CD14-positive monocyte (primary cell): ENCODE measurements around the gene CC2D2A. TPM values are rescaled to one million over a fixed set of nuclear protein-coding genes. Genes with fewer than 3 reads are reported as not detected.

Source experiments
- DNase-seq, 3 donors: peaks; one replicate each; pipeline ENCODE4 v3.0.0-alpha.2; 2011 to 2022
- H2AFZ ChIP-seq: 2 replicates; pipeline ENCODE4 v1.6.0; 2012; ENCODE audit warnings: mild to moderate bottlenecking, low read depth, low read length, inconsistent platforms; ENCODE audit not compliant: insufficient read depth, poor library complexity, severe bottlenecking
- H3K27ac ChIP-seq, 2 donors: 1 replicate in 1 of 2; 2 replicates in 1 of 2; pipeline ENCODE4 v1.5.1; 2012 to 2013; ENCODE audit warnings: low read length in 2 of 2, control low read depth in 1 of 2, inconsistent platforms in 1 of 2, low read depth in 1 of 2, mild to moderate bottlenecking in 1 of 2
- H3K27me3 ChIP-seq, 2 donors: one replicate each; pipeline versions ENCODE4 v1.6.0 to v1.6.1; 2011 to 2013; ENCODE audit warnings: low read length in 2 of 2; ENCODE audit not compliant: control insufficient read depth in 2 of 2, insufficient read depth in 2 of 2
- H3K36me3 ChIP-seq, 2 donors: replicated peaks in 1 of 2; 1 replicate in 1 of 2; 2 replicates in 1 of 2; pipeline versions ENCODE4 v1.5.1 to v1.6.1; 2012 to 2013; ENCODE audit warnings: low read length in 2 of 2, control low read depth in 1 of 2, inconsistent platforms in 1 of 2, mild to moderate bottlenecking in 1 of 2; ENCODE audit not compliant: insufficient read depth in 2 of 2, control insufficient read depth in 1 of 2
- H3K4me1 ChIP-seq, 2 donors: 1 replicate in 1 of 2; 2 replicates in 1 of 2; pipeline versions ENCODE4 v1.5.1 to v1.6.1; 2012 to 2013; ENCODE audit warnings: low read length in 2 of 2, control low read depth in 1 of 2, inconsistent platforms in 1 of 2, mild to moderate bottlenecking in 1 of 2, moderate library complexity in 1 of 2; ENCODE audit not compliant: insufficient read depth in 2 of 2, control insufficient read depth in 1 of 2
- H3K4me2 ChIP-seq: replicated peaks from 2 replicates; pipeline ENCODE3; 2012; ENCODE audit warnings: low read length, moderate library complexity, mild to moderate bottlenecking; ENCODE audit not compliant: poor library complexity, severe bottlenecking; ENCODE audit errors: extremely low read depth
- H3K4me3 ChIP-seq, 3 experiments: fragments of 200-600 bp in 1 of 3; sonication (generic) in 1 of 3; replicated peaks in 1 of 3; 1 replicate in 2 of 3; 2 replicates in 1 of 3; pipeline ENCODE4 v1.5.1; 2011 to 2013; ENCODE audit warnings: low read length in 3 of 3, mild to moderate bottlenecking in 3 of 3, control low read depth in 2 of 3, low read depth in 2 of 3, inconsistent platforms in 1 of 3, moderate library complexity in 1 of 3
- H3K79me2 ChIP-seq: 2 replicates; pipeline ENCODE4 v1.6.0; 2012; ENCODE audit warnings: mild to moderate bottlenecking, control low read depth, inconsistent platforms, low read length, moderate library complexity; ENCODE audit not compliant: insufficient read depth
- H3K9ac ChIP-seq: 2 replicates; pipeline ENCODE4 v1.6.0; 2017; ENCODE audit warnings: low read length, mild to moderate bottlenecking; ENCODE audit not compliant: insufficient read depth, poor library complexity, severe bottlenecking
- H3K9me3 ChIP-seq, 2 donors: replicated peaks in 1 of 2; 1 replicate in 1 of 2; 2 replicates in 1 of 2; pipeline versions ENCODE4 v1.5.1 to v1.6.1; 2012 to 2013; ENCODE audit warnings: low read length in 2 of 2, control low read depth in 1 of 2; ENCODE audit not compliant: control insufficient read depth in 1 of 2, insufficient read depth in 1 of 2
- H4K20me1 ChIP-seq: 2 replicates; pipeline ENCODE4 v1.6.0; 2012; ENCODE audit warnings: mild to moderate bottlenecking, low read length, control low read depth, moderate library complexity; ENCODE audit not compliant: insufficient read depth
- H3K27ac Mint-ChIP-seq, 7 donors: one replicate each; pipeline ENCODE4 v1.8.0; 2020; ENCODE audit warnings: mild to moderate bottlenecking in 7 of 7, mixed read lengths in 7 of 7, moderate library complexity in 6 of 7, inconsistent platforms in 2 of 7
- H3K27me3 Mint-ChIP-seq, 3 donors: one replicate each; pipeline ENCODE4 v1.8.0; 2021 to 2022; ENCODE audit warnings: low read depth in 3 of 3, mild to moderate bottlenecking in 3 of 3, mixed read lengths in 3 of 3, moderate library complexity in 3 of 3, inconsistent platforms in 1 of 3
- H3K36me3 Mint-ChIP-seq, 2 donors: one replicate each; pipeline ENCODE4 v1.8.0; 2020; ENCODE audit warnings: mixed read lengths in 2 of 2, inconsistent platforms in 1 of 2, mild to moderate bottlenecking in 1 of 2
- H3K4me1 Mint-ChIP-seq: one replicate; pipeline ENCODE4 v1.8.0; 2020; ENCODE audit warnings: mild to moderate bottlenecking, mixed read lengths
- H3K4me3 Mint-ChIP-seq, 2 donors: one replicate each; pipeline ENCODE4 v1.8.0; 2020; ENCODE audit warnings: mild to moderate bottlenecking in 2 of 2, mixed read lengths in 2 of 2, moderate library complexity in 1 of 2
- H3K9me3 Mint-ChIP-seq, 7 donors: one replicate each; pipeline ENCODE4 v1.8.0; 2020 to 2022; ENCODE audit warnings: mixed read lengths in 7 of 7, mild to moderate bottlenecking in 6 of 7, moderate library complexity in 6 of 7, inconsistent platforms in 2 of 7
- WGBS: methylation state at CpG from one replicate; pipeline ENCODE4 v1.1.5; 2013; ENCODE audit warnings: missing lambda C conversion rate; ENCODE audit not compliant: insufficient coverage; 5-methylcytosine and 5-hydroxymethylcytosine counted together
- intact Hi-C, 2 donors: fragments of 100-400 bp; cut with micrococcal nuclease; formaldehyde crosslinking; loops; one replicate each; pipeline versions ENCODE4 v1.15.0 to v1.15.1; 2023
- polyA plus RNA-seq, 3 donors: library from polyadenylated mRNA; depleted of rRNA in 1 of 3; unstranded in 2 of 3; stranded (reverse) in 1 of 3; fragments of 300-500 nt in 2 of 3; fragments of >200 nt in 1 of 3; fragmentation: Illumina TruSeq in 2 of 3; gene quantifications; 1 replicate in 2 of 3; 2 replicates in 1 of 3; pipeline ENCODE4 v1.2.3, GENCODE V29; 2012 to 2021
- TF ChIP-seq, protein P1 (sequence below): fragments of 200-600 bp; IDR thresholded peaks from one replicate; pipeline ENCODE4 v1.8.0; 2022; ENCODE audit warnings: antibody characterized with exemption, mild to moderate bottlenecking

CC2D2A gene
- polyA plus RNA-seq, 3 donors, result 1.7 to 2.5 (median 1.9) TPM

DNA sequence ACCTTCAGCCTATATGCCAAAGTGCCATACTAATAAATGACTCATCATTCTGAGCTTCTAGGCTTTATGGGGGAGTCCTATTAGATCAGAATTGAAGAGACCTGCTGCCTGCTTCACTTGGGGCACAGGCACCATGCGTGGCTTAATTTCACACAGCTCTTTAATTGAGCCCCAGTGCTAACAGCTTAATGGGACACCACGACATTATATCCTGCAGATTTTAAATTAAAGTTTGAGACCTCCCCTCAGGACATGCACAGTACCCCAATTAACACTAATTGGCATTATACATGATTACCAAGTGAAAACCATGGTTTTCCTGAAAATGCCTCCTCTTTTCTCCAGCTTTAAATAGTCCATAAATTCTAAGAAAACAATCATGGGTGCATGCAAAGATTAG is 35.0 kb upstream of the CC2D2A start:
- H3K36me3 Mint-ChIP-seq, result peaks cover 0 to 7% of the 10 kb centered on the region in 2 donors
- no peak overlapping the region for H3K9ac ChIP-seq
- H2AFZ ChIP-seq, result no peak overlapping the region
- H4K20me1 ChIP-seq, result no peaks in the 10 kb centered on the region
- H3K27ac ChIP-seq, result no peak overlapping the region
- no peak overlapping the region for H3K4me3 ChIP-seq
- peaks cover 0 to 5% (median 0%) of the 10 kb centered on the region in 7 donors for H3K9me3 Mint-ChIP-seq
- H3K36me3 ChIP-seq, result no peaks in the 10 kb centered on the region
- intact Hi-C loops, result no loop called here
- no peaks in the 10 kb centered on the region for H3K79me2 ChIP-seq
- 94% methylated on average over 2 of the region's 2 CpGs for WGBS
- H3K4me2 ChIP-seq, result no peak overlapping the region
- peaks cover 27% of the 10 kb centered on the region for H3K4me1 Mint-ChIP-seq
- DNase-seq, result no peak
- peaks cover 0 to 16% of the 10 kb centered on the region in 2 donors for H3K4me1 ChIP-seq
- no peak overlapping the region for H3K27ac Mint-ChIP-seq
- no peaks in the 10 kb centered on the region for H3K9me3 ChIP-seq
- H3K27me3 Mint-ChIP-seq, result no peaks in the 10 kb centered on the region
- no peak overlapping the region for H3K4me3 Mint-ChIP-seq
- TF ChIP-seq, protein P1, sequence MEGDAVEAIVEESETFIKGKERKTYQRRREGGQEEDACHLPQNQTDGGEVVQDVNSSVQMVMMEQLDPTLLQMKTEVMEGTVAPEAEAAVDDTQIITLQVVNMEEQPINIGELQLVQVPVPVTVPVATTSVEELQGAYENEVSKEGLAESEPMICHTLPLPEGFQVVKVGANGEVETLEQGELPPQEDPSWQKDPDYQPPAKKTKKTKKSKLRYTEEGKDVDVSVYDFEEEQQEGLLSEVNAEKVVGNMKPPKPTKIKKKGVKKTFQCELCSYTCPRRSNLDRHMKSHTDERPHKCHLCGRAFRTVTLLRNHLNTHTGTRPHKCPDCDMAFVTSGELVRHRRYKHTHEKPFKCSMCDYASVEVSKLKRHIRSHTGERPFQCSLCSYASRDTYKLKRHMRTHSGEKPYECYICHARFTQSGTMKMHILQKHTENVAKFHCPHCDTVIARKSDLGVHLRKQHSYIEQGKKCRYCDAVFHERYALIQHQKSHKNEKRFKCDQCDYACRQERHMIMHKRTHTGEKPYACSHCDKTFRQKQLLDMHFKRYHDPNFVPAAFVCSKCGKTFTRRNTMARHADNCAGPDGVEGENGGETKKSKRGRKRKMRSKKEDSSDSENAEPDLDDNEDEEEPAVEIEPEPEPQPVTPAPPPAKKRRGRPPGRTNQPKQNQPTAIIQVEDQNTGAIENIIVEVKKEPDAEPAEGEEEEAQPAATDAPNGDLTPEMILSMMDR, result no peak
- no peaks in the 10 kb centered on the region for H3K27me3 ChIP-seq

DNA sequence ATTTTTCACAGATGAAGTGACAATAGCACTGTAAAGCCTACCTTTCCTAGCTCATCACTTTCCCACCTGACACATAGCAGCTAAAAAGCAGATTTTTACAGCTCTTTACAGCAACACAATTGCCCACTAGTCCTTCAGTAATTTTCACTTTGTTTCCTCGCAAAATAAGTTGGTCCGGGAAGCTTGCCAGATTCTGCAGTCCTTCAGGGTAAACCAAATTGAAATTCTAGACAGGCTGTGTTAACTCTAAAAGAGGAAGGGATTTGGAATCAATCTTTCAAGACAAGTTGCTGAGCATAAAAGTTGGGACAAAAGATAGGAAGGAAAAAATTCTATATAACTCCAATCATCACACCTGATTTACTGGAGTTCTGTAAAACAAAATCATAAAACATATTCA is 33.2 kb upstream of the CC2D2A start:
- no peak overlapping the region for H2AFZ ChIP-seq
- no peak for DNase-seq
- no peak overlapping the region for H3K9ac ChIP-seq
- intact Hi-C loops, result no loop called here
- Mint-ChIP-seq H3K4me1 (peaks cover 23% of the 10 kb centered on the region), H3K27me3 (no peaks in the 10 kb centered on the region), H3K9me3 (peaks cover 0 to 8% (median 0%) of the 10 kb centered on the region in 7 donors), H3K4me3 (no peak overlapping the region), H3K36me3 (peaks cover 0 to 7% of the 10 kb centered on the region in 2 donors), H3K27ac (no peak overlapping the region)
- TF ChIP-seq, protein P1, result no peak
- H3K4me2 ChIP-seq, result no peak overlapping the region
- H3K9me3 ChIP-seq, result no peaks in the 10 kb centered on the region
- H3K4me3 ChIP-seq, result no peak overlapping the region
- no peaks in the 10 kb centered on the region for H4K20me1 ChIP-seq
- no peaks in the 10 kb centered on the region for H3K79me2 ChIP-seq
- peaks cover 0 to 11% of the 10 kb centered on the region in 2 donors for H3K4me1 ChIP-seq
- no peaks in the 10 kb centered on the region for H3K27me3 ChIP-seq
- no CpG with 5 or more reads among the region's 2 CpGs for WGBS
- no peak overlapping the region for H3K27ac ChIP-seq
- H3K36me3 ChIP-seq, result no peaks in the 10 kb centered on the region
